Upper lobe of left lung (tissue), 4 donors: Measurements from ENCODE around the gene NCLN.

ENCODE experiments used
- EP300 ChIP-seq, 4 donors: sonication (generic); formaldehyde crosslinking; IDR thresholded peaks; one replicate each; pipeline ENCODE4 v1.5.1; 2017; ENCODE audit warnings: antibody characterized with exemption in 4 of 4, control low read depth in 2 of 4
- POLR2A ChIP-seq, 4 donors: fragments of 450-650 bp; IDR thresholded peaks; one replicate each; pipeline ENCODE4 v1.5.1; 2016 to 2017; ENCODE audit warnings: antibody characterized with exemption in 4 of 4, mild to moderate bottlenecking in 2 of 4
- TF ChIP-seq, protein P1 (sequence below), 6 experiments: fragments of 450-650 bp in 4 of 6; fragments of 200-600 bp in 2 of 6; sonication (generic) in 2 of 6; IDR thresholded peaks; one replicate each; pipeline ENCODE4 v1.5.1; 2016 to 2019; ENCODE audit warnings: antibody characterized with exemption in 6 of 6

GRCh38 chr19:3161453-3161852 is 24.3 kb upstream of the NCLN start:
- no peak for TF ChIP-seq EP300 (IDR thresholded peaks at IDR 0.05)
- TF ChIP-seq, protein P1, sequence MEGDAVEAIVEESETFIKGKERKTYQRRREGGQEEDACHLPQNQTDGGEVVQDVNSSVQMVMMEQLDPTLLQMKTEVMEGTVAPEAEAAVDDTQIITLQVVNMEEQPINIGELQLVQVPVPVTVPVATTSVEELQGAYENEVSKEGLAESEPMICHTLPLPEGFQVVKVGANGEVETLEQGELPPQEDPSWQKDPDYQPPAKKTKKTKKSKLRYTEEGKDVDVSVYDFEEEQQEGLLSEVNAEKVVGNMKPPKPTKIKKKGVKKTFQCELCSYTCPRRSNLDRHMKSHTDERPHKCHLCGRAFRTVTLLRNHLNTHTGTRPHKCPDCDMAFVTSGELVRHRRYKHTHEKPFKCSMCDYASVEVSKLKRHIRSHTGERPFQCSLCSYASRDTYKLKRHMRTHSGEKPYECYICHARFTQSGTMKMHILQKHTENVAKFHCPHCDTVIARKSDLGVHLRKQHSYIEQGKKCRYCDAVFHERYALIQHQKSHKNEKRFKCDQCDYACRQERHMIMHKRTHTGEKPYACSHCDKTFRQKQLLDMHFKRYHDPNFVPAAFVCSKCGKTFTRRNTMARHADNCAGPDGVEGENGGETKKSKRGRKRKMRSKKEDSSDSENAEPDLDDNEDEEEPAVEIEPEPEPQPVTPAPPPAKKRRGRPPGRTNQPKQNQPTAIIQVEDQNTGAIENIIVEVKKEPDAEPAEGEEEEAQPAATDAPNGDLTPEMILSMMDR (IDR thresholded peaks at IDR 0.05), result no peak
- no peak for TF ChIP-seq POLR2A (IDR thresholded peaks at IDR 0.05)
